Measurements from ENCODE around the gene SOBP. TPM values are rescaled to one million over a fixed set of nuclear protein-coding genes. Genes with fewer than 3 reads are reported as not detected.

Gene SOBP
- total and polyA plus RNA-seq, 5 donors from 2014 or later = 0.07 to 0.13 TPM; not detected in 3

DNA sequence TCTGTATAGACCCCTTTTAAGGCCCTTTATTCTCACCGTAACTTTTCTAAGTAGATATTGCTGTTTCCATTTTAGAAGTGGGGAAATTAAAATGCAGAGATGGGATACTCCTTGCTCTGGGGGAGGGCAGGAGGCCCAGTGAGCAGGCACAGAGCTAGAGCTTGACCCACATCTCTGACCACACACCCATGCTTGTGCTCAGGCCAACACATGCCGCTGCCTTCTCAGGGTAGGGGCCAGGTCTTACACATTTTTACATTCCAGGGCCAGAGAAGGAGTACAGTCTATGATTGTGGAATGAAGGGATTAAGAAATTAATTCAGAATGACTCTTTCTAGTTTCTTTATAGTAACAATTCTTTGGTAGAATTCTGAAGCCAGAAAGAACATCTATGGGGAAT, 104.8 kb downstream of the SOBP start:
- no peaks in the 10 kb centered on the region for H3K36me3 ChIP-seq (ENCODE audit: control insufficient read depth, insufficient read depth, low read length)
- Mint-ChIP-seq H3K4me1 (no peaks in the 10 kb centered on the region), H3K4me3 (no peak overlapping the region), H3K9me3 (no peaks in the 10 kb centered on the region), H3K27ac (no peak overlapping the region), H3K27me3 (peaks cover 65% of the 10 kb centered on the region), H3K36me3 (no peaks in the 10 kb centered on the region)
- H3K4me3 ChIP-seq (ENCODE audit: low read depth, low read length) = no peak overlapping the region
- no peak for DNase-seq
- H3K9me3 ChIP-seq (ENCODE audit: control insufficient read depth in 2 of 2, low read length in 2 of 2) = no peaks in the 10 kb centered on the region
- no peaks in the 10 kb centered on the region for H3K4me1 ChIP-seq (ENCODE audit: control insufficient read depth, insufficient read depth, low read length, poor library complexity, severe bottlenecking)
- H3K27ac ChIP-seq (ENCODE audit: insufficient read depth, low read length, poor library complexity, severe bottlenecking) = no peak overlapping the region
- no peak for ATAC-seq (ENCODE audit: low read depth in 2 of 2)
- H3K27me3 ChIP-seq (ENCODE audit: control insufficient read depth, insufficient read depth, low read length) = peaks cover 24% of the 10 kb centered on the region

DNA sequence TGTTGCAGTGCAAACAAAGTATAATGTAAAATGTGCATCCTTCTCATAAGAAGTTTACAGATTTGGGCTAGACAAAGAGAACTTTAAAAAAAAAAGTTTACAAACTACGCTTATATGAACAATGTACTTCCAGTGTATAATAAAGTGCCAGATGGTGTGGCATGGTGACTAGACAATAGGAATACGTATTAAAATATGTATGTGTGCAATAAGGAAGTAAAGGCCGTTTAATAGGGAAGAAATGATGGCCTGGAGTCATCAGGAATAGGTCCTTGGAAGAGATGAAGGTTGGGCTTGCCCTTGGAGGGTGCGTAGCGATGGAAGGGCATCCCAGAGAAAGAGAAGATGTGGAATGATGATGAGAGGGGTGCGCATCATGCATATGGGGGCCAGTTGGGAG, 108.2 kb downstream of the SOBP start:
- Histone ChIP-seq H3K27ac (ENCODE audit: insufficient read depth, low read length, poor library complexity, severe bottlenecking) (no peak overlapping the region), H3K4me1 (ENCODE audit: control insufficient read depth, insufficient read depth, low read length, poor library complexity, severe bottlenecking) (no peaks in the 10 kb centered on the region), H3K9me3 (ENCODE audit: control insufficient read depth in 2 of 2, low read length in 2 of 2) (no peaks in the 10 kb centered on the region), H3K4me3 (ENCODE audit: low read depth, low read length) (no peak overlapping the region), H3K36me3 (ENCODE audit: control insufficient read depth, insufficient read depth, low read length) (no peaks in the 10 kb centered on the region), H3K27me3 (ENCODE audit: control insufficient read depth, insufficient read depth, low read length) (peaks cover 20% of the 10 kb centered on the region)
- ATAC-seq (ENCODE audit: low read depth in 2 of 2) (no peak), DNase-seq (no peak)
- Mint-ChIP-seq H3K36me3 (no peaks in the 10 kb centered on the region), H3K27ac (no peak overlapping the region), H3K9me3 (no peaks in the 10 kb centered on the region), H3K4me3 (no peak overlapping the region), H3K4me1 (no peaks in the 10 kb centered on the region), H3K27me3 (peaks cover 40% of the 10 kb centered on the region)

DNA sequence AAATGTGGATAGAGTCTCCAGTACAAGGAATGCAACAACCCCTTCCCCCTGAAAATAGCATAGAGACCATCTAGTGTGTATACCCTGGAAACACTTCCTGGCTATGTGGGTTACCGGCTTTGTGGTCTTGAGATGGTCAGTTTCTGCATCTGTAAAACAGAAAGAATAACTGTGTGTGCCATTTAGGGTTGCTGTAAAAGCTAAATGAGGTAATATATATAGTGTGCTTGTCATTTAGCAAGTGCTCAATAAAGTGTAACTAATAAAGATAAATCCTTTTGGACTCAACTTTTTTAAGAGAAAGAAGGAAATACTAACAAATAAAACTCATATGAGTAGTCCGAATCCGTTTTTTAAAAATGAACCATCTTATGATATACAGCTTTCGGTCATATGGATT, 109.1 kb downstream of the SOBP start:
- H3K4me1 ChIP-seq (ENCODE audit: control insufficient read depth, insufficient read depth, low read length, poor library complexity, severe bottlenecking) = no peaks in the 10 kb centered on the region
- H3K36me3 ChIP-seq (ENCODE audit: control insufficient read depth, insufficient read depth, low read length) = no peaks in the 10 kb centered on the region
- H3K9me3 ChIP-seq (ENCODE audit: control insufficient read depth in 2 of 2, low read length in 2 of 2) = no peaks in the 10 kb centered on the region
- Mint-ChIP-seq H3K9me3 (no peaks in the 10 kb centered on the region), H3K36me3 (no peaks in the 10 kb centered on the region), H3K27ac (no peak overlapping the region), H3K4me1 (no peaks in the 10 kb centered on the region), H3K27me3 (peaks cover 33% of the 10 kb centered on the region), H3K4me3 (no peak overlapping the region)
- ATAC-seq (ENCODE audit: low read depth in 2 of 2) (no peak), DNase-seq (no peak)
- no peak overlapping the region for H3K27ac ChIP-seq (ENCODE audit: insufficient read depth, low read length, poor library complexity, severe bottlenecking)
- peaks cover 19% of the 10 kb centered on the region for H3K27me3 ChIP-seq (ENCODE audit: control insufficient read depth, insufficient read depth, low read length)
- no peak overlapping the region for H3K4me3 ChIP-seq (ENCODE audit: low read depth, low read length)

DNA sequence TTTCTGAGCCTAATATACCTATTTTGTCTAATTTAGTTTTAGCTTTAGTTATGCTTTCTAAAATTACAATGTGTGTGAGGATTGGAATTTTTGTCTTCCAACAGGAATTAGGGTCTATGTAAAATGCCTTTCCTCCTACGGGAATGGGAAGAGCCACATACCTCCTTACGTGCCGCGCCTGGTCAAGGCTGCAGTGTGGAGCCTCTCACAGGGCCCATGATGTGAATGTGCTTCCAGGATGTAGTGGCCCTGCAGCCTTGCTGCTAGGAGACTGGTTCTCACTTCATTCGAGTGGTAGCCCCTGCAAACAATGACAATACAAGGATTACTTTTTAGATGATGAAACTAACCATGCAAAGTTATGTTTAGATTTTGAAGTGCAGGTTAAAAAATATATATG, 110.2 kb downstream of the SOBP start:
- Mint-ChIP-seq H3K4me3 (no peak overlapping the region), H3K27ac (no peak overlapping the region), H3K4me1 (no peaks in the 10 kb centered on the region), H3K9me3 (no peaks in the 10 kb centered on the region), H3K36me3 (no peaks in the 10 kb centered on the region), H3K27me3 (peaks cover 29% of the 10 kb centered on the region)
- Histone ChIP-seq H3K36me3 (ENCODE audit: control insufficient read depth, insufficient read depth, low read length) (no peaks in the 10 kb centered on the region), H3K9me3 (ENCODE audit: control insufficient read depth in 2 of 2, low read length in 2 of 2) (no peaks in the 10 kb centered on the region), H3K27ac (ENCODE audit: insufficient read depth, low read length, poor library complexity, severe bottlenecking) (no peak overlapping the region), H3K27me3 (ENCODE audit: control insufficient read depth, insufficient read depth, low read length) (peaks cover 17% of the 10 kb centered on the region), H3K4me3 (ENCODE audit: low read depth, low read length) (no peak overlapping the region), H3K4me1 (ENCODE audit: control insufficient read depth, insufficient read depth, low read length, poor library complexity, severe bottlenecking) (no peaks in the 10 kb centered on the region)
- ATAC-seq (ENCODE audit: low read depth in 2 of 2) = no peak
- DNase-seq = no peak

DNA sequence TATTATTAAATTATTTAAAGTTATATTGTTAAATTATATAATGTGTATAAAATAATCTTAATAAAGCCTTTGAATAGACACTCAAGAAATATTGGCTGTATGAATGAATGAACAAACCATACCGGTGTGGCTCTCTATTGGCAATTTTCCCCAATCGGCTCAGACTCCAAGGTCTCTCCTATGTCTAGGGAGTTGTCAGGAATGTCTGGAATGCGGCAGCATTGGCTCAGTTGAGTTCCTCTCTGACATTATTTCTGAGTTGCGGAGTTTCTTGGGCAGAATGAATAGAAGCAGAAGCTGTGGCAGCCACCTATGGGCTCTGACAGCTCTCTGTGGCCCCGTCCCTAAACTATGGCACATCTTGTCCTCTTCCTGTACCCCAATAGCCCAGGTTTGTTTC, 111.0 kb downstream of the SOBP start:
- Mint-ChIP-seq H3K27ac (no peak overlapping the region), H3K4me1 (no peaks in the 10 kb centered on the region), H3K9me3 (no peaks in the 10 kb centered on the region), H3K36me3 (no peaks in the 10 kb centered on the region), H3K4me3 (no peak overlapping the region), H3K27me3 (peaks cover 23% of the 10 kb centered on the region)
- Histone ChIP-seq H3K9me3 (ENCODE audit: control insufficient read depth in 2 of 2, low read length in 2 of 2) (no peaks in the 10 kb centered on the region), H3K4me1 (ENCODE audit: control insufficient read depth, insufficient read depth, low read length, poor library complexity, severe bottlenecking) (no peaks in the 10 kb centered on the region), H3K27ac (ENCODE audit: insufficient read depth, low read length, poor library complexity, severe bottlenecking) (no peak overlapping the region), H3K36me3 (ENCODE audit: control insufficient read depth, insufficient read depth, low read length) (no peaks in the 10 kb centered on the region), H3K4me3 (ENCODE audit: low read depth, low read length) (no peak overlapping the region), H3K27me3 (ENCODE audit: control insufficient read depth, insufficient read depth, low read length) (peaks cover 16% of the 10 kb centered on the region)
- no peak for ATAC-seq (ENCODE audit: low read depth in 2 of 2)
- DNase-seq = no peak

DNA sequence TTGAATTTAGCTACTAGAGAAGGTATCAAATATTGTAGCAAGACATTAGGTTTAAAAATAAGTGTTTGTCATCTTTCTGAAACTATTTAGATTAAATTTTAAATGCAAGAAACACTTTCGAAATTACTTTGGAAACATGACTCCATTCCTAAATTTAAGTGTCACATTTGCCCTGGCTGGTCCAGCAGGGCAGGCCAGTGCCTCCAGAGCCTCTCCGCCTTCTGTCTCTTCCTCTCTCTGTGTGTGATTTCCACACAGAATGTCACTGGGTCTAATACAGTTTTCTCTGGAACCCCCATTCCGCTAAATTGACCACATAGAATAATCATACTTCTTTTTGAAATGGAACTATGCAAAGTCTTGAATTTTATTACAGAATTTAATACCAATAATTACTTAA, 111.5 kb downstream of the SOBP start:
- H3K9me3 Mint-ChIP-seq = no peaks in the 10 kb centered on the region
- no peak overlapping the region for H3K27ac ChIP-seq (ENCODE audit: insufficient read depth, low read length, poor library complexity, severe bottlenecking)
- no peak overlapping the region for H3K4me3 Mint-ChIP-seq
- no peaks in the 10 kb centered on the region for H3K9me3 ChIP-seq (ENCODE audit: control insufficient read depth in 2 of 2, low read length in 2 of 2)
- H3K4me3 ChIP-seq (ENCODE audit: low read depth, low read length) = no peak overlapping the region
- H3K27me3 Mint-ChIP-seq = peaks cover 19% of the 10 kb centered on the region
- H3K4me1 ChIP-seq (ENCODE audit: control insufficient read depth, insufficient read depth, low read length, poor library complexity, severe bottlenecking) = no peaks in the 10 kb centered on the region
- H3K4me1 Mint-ChIP-seq = no peaks in the 10 kb centered on the region
- DNase-seq = no peak
- no peak overlapping the region for H3K27ac Mint-ChIP-seq
- no peak for ATAC-seq (ENCODE audit: low read depth in 2 of 2)
- H3K36me3 ChIP-seq (ENCODE audit: control insufficient read depth, insufficient read depth, low read length) = no peaks in the 10 kb centered on the region
- H3K27me3 ChIP-seq (ENCODE audit: control insufficient read depth, insufficient read depth, low read length) = peaks cover 14% of the 10 kb centered on the region
- H3K36me3 Mint-ChIP-seq = no peaks in the 10 kb centered on the region

DNA sequence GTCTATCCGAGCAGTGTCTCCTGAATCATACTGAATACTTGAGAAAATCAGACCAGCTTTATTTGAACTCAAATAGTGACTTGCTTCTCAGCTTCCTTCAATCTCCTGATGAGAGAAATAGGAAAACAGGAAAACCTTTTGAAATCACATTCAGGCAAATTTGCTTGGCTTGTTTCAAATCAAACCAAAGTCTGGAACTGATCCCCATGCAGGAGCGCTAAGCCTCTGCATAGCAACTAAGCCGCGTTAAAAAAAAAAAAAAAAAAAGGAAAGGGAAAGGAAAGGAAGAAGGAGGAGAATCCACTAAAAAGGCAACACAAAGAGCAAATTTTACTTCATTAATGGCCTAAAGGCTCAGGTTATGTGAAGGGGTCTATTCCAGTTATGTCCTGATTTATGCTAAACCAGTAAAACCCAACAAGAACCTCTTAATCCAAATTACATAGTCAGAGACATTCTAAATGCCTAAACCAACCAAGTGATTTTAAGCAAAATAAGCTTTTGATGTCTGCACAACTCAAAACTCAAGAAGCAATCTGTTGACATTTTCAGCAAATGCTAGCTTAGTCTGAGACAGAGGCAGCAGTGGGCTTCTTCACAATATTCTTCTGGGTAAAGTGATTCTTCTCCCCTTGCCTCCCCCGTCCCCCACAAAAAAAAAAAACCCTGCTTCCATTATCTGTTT, 112.5 kb downstream of the SOBP start:
- H3K27me3 ChIP-seq (ENCODE audit: control insufficient read depth, insufficient read depth, low read length) = peaks cover 11% of the 10 kb centered on the region
- no peaks in the 10 kb centered on the region for H3K4me1 ChIP-seq (ENCODE audit: control insufficient read depth, insufficient read depth, low read length, poor library complexity, severe bottlenecking)
- H3K4me3 Mint-ChIP-seq = no peak overlapping the region
- H3K9me3 Mint-ChIP-seq = no peaks in the 10 kb centered on the region
- DNase-seq = no peak
- no peak overlapping the region for H3K27ac Mint-ChIP-seq
- peaks cover 13% of the 10 kb centered on the region for H3K27me3 Mint-ChIP-seq
- no peak overlapping the region for H3K27ac ChIP-seq (ENCODE audit: insufficient read depth, low read length, poor library complexity, severe bottlenecking)
- H3K4me3 ChIP-seq (ENCODE audit: low read depth, low read length) = no peak overlapping the region
- no peaks in the 10 kb centered on the region for H3K36me3 Mint-ChIP-seq
- no peaks in the 10 kb centered on the region for H3K4me1 Mint-ChIP-seq
- H3K36me3 ChIP-seq (ENCODE audit: control insufficient read depth, insufficient read depth, low read length) = no peaks in the 10 kb centered on the region
- ATAC-seq (ENCODE audit: low read depth in 2 of 2) = no peak
- no peaks in the 10 kb centered on the region for H3K9me3 ChIP-seq (ENCODE audit: control insufficient read depth in 2 of 2, low read length in 2 of 2)

DNA sequence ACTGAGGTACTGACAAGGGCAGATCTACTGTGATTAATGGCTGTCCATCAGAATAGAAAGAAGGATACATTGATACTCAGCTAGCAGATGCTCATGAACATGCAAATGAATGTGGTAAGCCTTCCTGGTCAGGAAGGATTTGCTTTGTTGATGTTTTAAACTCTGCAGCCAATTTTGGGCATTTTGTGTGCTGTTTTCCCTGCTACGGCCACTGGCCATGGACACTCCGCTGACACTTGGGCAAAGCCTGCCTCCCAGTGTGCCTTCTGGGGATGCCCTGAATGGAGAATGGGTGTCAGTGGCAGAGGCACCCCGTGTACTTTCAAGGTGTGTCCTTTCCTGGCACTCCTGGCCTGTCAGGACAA, 113.1 kb downstream of the SOBP start:
- H3K27ac Mint-ChIP-seq = no peak overlapping the region
- no peak overlapping the region for H3K4me3 ChIP-seq (ENCODE audit: low read depth, low read length)
- H3K27me3 Mint-ChIP-seq = peaks cover 13% of the 10 kb centered on the region
- no peaks in the 10 kb centered on the region for H3K9me3 ChIP-seq (ENCODE audit: control insufficient read depth in 2 of 2, low read length in 2 of 2)
- H3K9me3 Mint-ChIP-seq = no peaks in the 10 kb centered on the region
- no peaks in the 10 kb centered on the region for H3K4me1 ChIP-seq (ENCODE audit: control insufficient read depth, insufficient read depth, low read length, poor library complexity, severe bottlenecking)
- peaks cover 11% of the 10 kb centered on the region for H3K27me3 ChIP-seq (ENCODE audit: control insufficient read depth, insufficient read depth, low read length)
- H3K36me3 Mint-ChIP-seq = no peaks in the 10 kb centered on the region
- no peak for DNase-seq
- no peaks in the 10 kb centered on the region for H3K4me1 Mint-ChIP-seq
- no peak overlapping the region for H3K4me3 Mint-ChIP-seq
- H3K36me3 ChIP-seq (ENCODE audit: control insufficient read depth, insufficient read depth, low read length) = no peaks in the 10 kb centered on the region
- no peak overlapping the region for H3K27ac ChIP-seq (ENCODE audit: insufficient read depth, low read length, poor library complexity, severe bottlenecking)
- no peak for ATAC-seq (ENCODE audit: low read depth in 2 of 2)

Measured in CD4-positive, CD25-positive, alpha-beta regulatory T cell (primary cell).